NT2/D1 (cell line): ENCODE results near the gene MGAT4C.

Experiments used
- SUZ12 ChIP-seq: IDR thresholded peaks from 2 replicates; pipeline ENCODE4 v1.6.1; 2011; ENCODE audit not compliant: insufficient read length, insufficient read depth; ENCODE audit errors: extremely low read depth
- YY1 ChIP-seq: IDR thresholded peaks from 2 replicates; pipeline ENCODE4 v1.6.1; 2011; ENCODE audit not compliant: insufficient read length, insufficient read depth
- ZNF274 ChIP-seq: IDR thresholded peaks from 2 replicates; pipeline ENCODE4 v1.6.1; 2011; ENCODE audit warnings: mild to moderate bottlenecking, low read depth, low read length

- TF ChIP-seq YY1, result no peak
- TF ChIP-seq ZNF274, result no peak
- no peak for TF ChIP-seq SUZ12
Observed at GRCh38 chr12:86122846-86123468, 133.2 kb downstream of the MGAT4C start.
